GM18909 (cell line): ENCODE data around the gene CCDC39.

Experiments used
- ATAC-seq: cut with Tn5 transposase; IDR thresholded peaks from one replicate; pipeline ENCODE4 v1.9.1; 2021; ENCODE audit warnings: mild to moderate bottlenecking; ENCODE audit not compliant: unreplicated experiment, poor library complexity

CCDC39 gene

GRCh38 chr3:180679178-180680096 is at the start of gene CCDC39:
CCDC39 (minus strand) TSS chr3:180679489; CDS start chr3:180679380, 109 bp downstream.
- ATAC-seq, result peak; percentile 98

GRCh38 chr3:180720012-180720411 is 40.7 kb upstream of the CCDC39 start:
- ATAC-seq, result no peak

- no peak for ATAC-seq
Measured at GRCh38 chr3:180707896-180708295, 28.6 kb upstream of the CCDC39 start.

GRCh38 chr3:180705619-180706018 is 26.3 kb upstream of the CCDC39 start:
- no peak for ATAC-seq

GRCh38 chr3:180704532-180704931 is 25.2 kb upstream of the CCDC39 start:
- ATAC-seq, result no peak

- ATAC-seq, result no peak
Measured at GRCh38 chr3:180700941-180701340, 21.7 kb upstream of the CCDC39 start.

- no peak for ATAC-seq
Measured at GRCh38 chr3:180698760-180699270, 19.5 kb upstream of the CCDC39 start.

- ATAC-seq, result no peak
Measured at GRCh38 chr3:180694321-180694720, 15.0 kb upstream of the CCDC39 start.

- no peak for ATAC-seq
Measured at GRCh38 chr3:180693656-180694055, 14.4 kb upstream of the CCDC39 start.

- ATAC-seq, result no peak
Measured at GRCh38 chr3:180690061-180690460, 10.8 kb upstream of the CCDC39 start.

GRCh38 chr3:180684807-180685206 is 5.5 kb upstream of the CCDC39 start:
- ATAC-seq, result no peak

GRCh38 chr3:180683816-180684215 is 4.5 kb upstream of the CCDC39 start:
- no peak for ATAC-seq

- ATAC-seq, result peak; percentile 58
Measured at GRCh38 chr3:180680097-180680430, 775 bp upstream of the CCDC39 start.

GRCh38 chr3:180678231-180678630 is 1.1 kb downstream of the CCDC39 start:
- no peak for ATAC-seq

GRCh38 chr3:180661444-180661843 is 17.8 kb downstream of the CCDC39 start:
- no peak for ATAC-seq

- no peak for ATAC-seq
Measured at GRCh38 chr3:180657094-180657493, 22.2 kb downstream of the CCDC39 start.

GRCh38 chr3:180656406-180656805 is 22.9 kb downstream of the CCDC39 start:
- ATAC-seq, result no peak

- peak; percentile 59 for ATAC-seq
Measured at GRCh38 chr3:180646187-180646790, 33.0 kb downstream of the CCDC39 start.

GRCh38 chr3:180640987-180641386 is 38.3 kb downstream of the CCDC39 start:
- ATAC-seq, result no peak

- peak; percentile 62 for ATAC-seq
Measured at GRCh38 chr3:180633722-180634121, 45.6 kb downstream of the CCDC39 start.

- ATAC-seq, result no peak
Measured at GRCh38 chr3:180631317-180631716, 48.0 kb downstream of the CCDC39 start.
